Measurements from ENCODE around the gene FBXW7. TPM values are rescaled to one million over a fixed set of nuclear protein-coding genes. Genes with fewer than 3 reads are reported as not detected.
"Not testable (repeated sequence)": the region's sequence is repeated elsewhere in the genome, so short reads cannot be mapped to it uniquely, and the experiment has no call there.

Gene FBXW7
- total and polyA plus RNA-seq, 2 donors from 2014 or later: 5.5 to 64.0 TPM

GRCh38 chr4:152545088-152545487 is 9.2 kb upstream of the FBXW7 start:
- intact Hi-C loops (cut with DNase I): no loop called here
- no peak for TF ChIP-seq CTCF (IDR thresholded peaks at IDR 0.05; ENCODE audit: borderline replicate concordance, extremely low read depth, insufficient read depth)
- H3K27me3 ChIP-seq (ENCODE audit: control insufficient read depth, insufficient read depth, low read length): no peaks in the 10 kb centered on the region
- H3K9me3 ChIP-seq (ENCODE audit: control insufficient read depth in 2 of 3, insufficient read depth in 1 of 3, low read length in 3 of 3): peaks cover 0 to 4% (median 0%) of the 10 kb centered on the region in 3 donors
- no peak for FAIRE-seq
- no peak overlapping the region for H3K4me3 ChIP-seq (ENCODE audit: low read length in 3 of 3)
- no peak for DNase-seq
- no peaks in the 10 kb centered on the region for H3K36me3 ChIP-seq (ENCODE audit: control insufficient read depth in 2 of 3, insufficient read depth in 3 of 3, low read length in 3 of 3)
- no peaks in the 10 kb centered on the region for H3K4me1 ChIP-seq (ENCODE audit: control insufficient read depth in 2 of 3, insufficient read depth in 2 of 3, low read depth in 1 of 3, low read length in 3 of 3)
- no peak overlapping the region for H3K9ac ChIP-seq (ENCODE audit: low read length in 3 of 3)
- H3K27ac ChIP-seq (ENCODE audit: low read depth in 2 of 2, low read length in 2 of 2): no peak overlapping the region

GRCh38 chr4:152544533-152544932 is 8.6 kb upstream of the FBXW7 start:
- H3K27ac ChIP-seq (ENCODE audit: low read depth in 2 of 2, low read length in 2 of 2); H3K9me3 ChIP-seq (ENCODE audit: control insufficient read depth in 2 of 3, insufficient read depth in 1 of 3, low read length in 3 of 3); DNase-seq; H3K4me3 ChIP-seq (ENCODE audit: low read length in 3 of 3); FAIRE-seq; H3K9ac ChIP-seq (ENCODE audit: low read length in 3 of 3); H3K27me3 ChIP-seq (ENCODE audit: control insufficient read depth, insufficient read depth, low read length); H3K4me1 ChIP-seq (ENCODE audit: control insufficient read depth in 2 of 3, insufficient read depth in 2 of 3, low read depth in 1 of 3, low read length in 3 of 3); intact Hi-C loops (cut with DNase I); H3K36me3 ChIP-seq (ENCODE audit: control insufficient read depth in 2 of 3, insufficient read depth in 3 of 3, low read length in 3 of 3): not testable (repeated sequence)

GRCh38 chr4:152540941-152541340 is 5.0 kb upstream of the FBXW7 start:
- peaks cover 0 to 11% (median 2%) of the 10 kb centered on the region in 3 donors for H3K4me1 ChIP-seq (ENCODE audit: control insufficient read depth in 2 of 3, insufficient read depth in 2 of 3, low read depth in 1 of 3, low read length in 3 of 3)
- H3K27me3 ChIP-seq (ENCODE audit: control insufficient read depth, insufficient read depth, low read length): no peaks in the 10 kb centered on the region
- no peaks in the 10 kb centered on the region for H3K36me3 ChIP-seq (ENCODE audit: control insufficient read depth in 2 of 3, insufficient read depth in 3 of 3, low read length in 3 of 3)
- FAIRE-seq (no peak), DNase-seq (peak in 1 of 5 donors; percentile 66)
- H3K9me3 ChIP-seq (ENCODE audit: control insufficient read depth in 2 of 3, insufficient read depth in 1 of 3, low read length in 3 of 3): peaks cover 0 to 11% (median 0%) of the 10 kb centered on the region in 3 donors
- intact Hi-C loops (cut with DNase I): no loop called here
- TF ChIP-seq CTCF (IDR thresholded peaks at IDR 0.05; ENCODE audit: borderline replicate concordance, extremely low read depth, insufficient read depth): no peak
- no peak overlapping the region for H3K27ac ChIP-seq (ENCODE audit: low read depth in 2 of 2, low read length in 2 of 2)
- no peak overlapping the region for H3K9ac ChIP-seq (ENCODE audit: low read length in 3 of 3)
- no peak overlapping the region for H3K4me3 ChIP-seq (ENCODE audit: low read length in 3 of 3)

- Histone ChIP-seq H3K4me3 (ENCODE audit: low read length in 3 of 3) (no peak overlapping the region), H3K27me3 (ENCODE audit: control insufficient read depth, insufficient read depth, low read length) (no peaks in the 10 kb centered on the region), H3K9me3 (ENCODE audit: control insufficient read depth in 2 of 3, insufficient read depth in 1 of 3, low read length in 3 of 3) (peaks cover 0 to 11% (median 0%) of the 10 kb centered on the region in 3 donors), H3K36me3 (ENCODE audit: control insufficient read depth in 2 of 3, insufficient read depth in 3 of 3, low read length in 3 of 3) (no peaks in the 10 kb centered on the region), H3K4me1 (ENCODE audit: control insufficient read depth in 2 of 3, insufficient read depth in 2 of 3, low read depth in 1 of 3, low read length in 3 of 3) (peaks cover 0 to 11% (median 2%) of the 10 kb centered on the region in 3 donors), H3K9ac (ENCODE audit: low read length in 3 of 3) (no peak overlapping the region), H3K27ac (ENCODE audit: low read depth in 2 of 2, low read length in 2 of 2) (no peak overlapping the region)
- intact Hi-C loops (cut with DNase I): no loop called here
- no peak for DNase-seq
- no peak for TF ChIP-seq CTCF (IDR thresholded peaks at IDR 0.05; ENCODE audit: borderline replicate concordance, extremely low read depth, insufficient read depth)
- no peak for FAIRE-seq
Observed at GRCh38 chr4:152540293-152540674, 4.4 kb upstream of the FBXW7 start.
